Activated CD8-positive, alpha-beta T cell treated with anti-CD3 and anti-CD28 coated beads for 36 hours (primary cell): ENCODE data around the gene TMIGD3. TPM values are rescaled to one million over a fixed set of nuclear protein-coding genes. Genes with fewer than 3 reads are reported as not detected.

Source experiments
- ATAC-seq: fragments of 200-7000 bp; cut with Tn5 transposase; one replicate; pipeline ENCODE4 v1.10.0; 2021; ENCODE audit warnings: mild to moderate bottlenecking, moderate library complexity
- CTCF ChIA-PET: fragments of 350-600 bp; sonication (Branson Sonifier 250); formaldehyde crosslinking; loops from one replicate; lab custom pipeline; 2021; ENCODE audit warnings: antibody characterized with exemption; lab: Charles Lee
- POLR2A ChIA-PET: fragments of 350-600 bp; sonication (Branson Sonifier 250); formaldehyde crosslinking; loops from one replicate; lab custom pipeline; 2021; ENCODE audit warnings: antibody characterized with exemption; lab: Charles Lee
- DNase-seq: peaks from one replicate; pipeline ENCODE4 v3.0.0-alpha.2; 2020
- H3K27ac Mint-ChIP-seq: one replicate; pipeline ENCODE4 v1.8.0; 2021; ENCODE audit warnings: mild to moderate bottlenecking, mixed read lengths
- H3K27me3 Mint-ChIP-seq: one replicate; pipeline ENCODE4 v1.8.0; 2021; ENCODE audit warnings: mixed read lengths
- H3K36me3 Mint-ChIP-seq: one replicate; pipeline ENCODE4 v1.8.0; 2021; ENCODE audit warnings: low read depth, mixed read lengths
- H3K4me1 Mint-ChIP-seq: one replicate; pipeline ENCODE4 v1.8.0; 2021; ENCODE audit warnings: low read depth, mixed read lengths
- H3K4me3 Mint-ChIP-seq: one replicate; pipeline ENCODE4 v1.8.0; 2021; ENCODE audit warnings: mild to moderate bottlenecking, moderate library complexity, mixed read lengths
- H3K9me3 Mint-ChIP-seq: one replicate; pipeline ENCODE4 v1.8.0; 2021; ENCODE audit warnings: mixed read lengths
- intact Hi-C: fragments of 100-400 bp; cut with micrococcal nuclease; formaldehyde crosslinking; loops from one replicate; pipeline ENCODE4 v1.10.0; 2022
- total RNA-seq, 2 experiments: library from RNA; stranded (reverse); gene quantifications; one replicate each; pipeline ENCODE4 v1.2.3, GENCODE V29; 2021
- TF ChIP-seq, protein P1 (sequence below): fragments of 200-600 bp; IDR thresholded peaks from one replicate; pipeline ENCODE4 v1.8.0; 2022; ENCODE audit warnings: antibody characterized with exemption, mild to moderate bottlenecking

Gene TMIGD3
- total RNA-seq, 2 experiments from 2014 or later, result not detected

DNA sequence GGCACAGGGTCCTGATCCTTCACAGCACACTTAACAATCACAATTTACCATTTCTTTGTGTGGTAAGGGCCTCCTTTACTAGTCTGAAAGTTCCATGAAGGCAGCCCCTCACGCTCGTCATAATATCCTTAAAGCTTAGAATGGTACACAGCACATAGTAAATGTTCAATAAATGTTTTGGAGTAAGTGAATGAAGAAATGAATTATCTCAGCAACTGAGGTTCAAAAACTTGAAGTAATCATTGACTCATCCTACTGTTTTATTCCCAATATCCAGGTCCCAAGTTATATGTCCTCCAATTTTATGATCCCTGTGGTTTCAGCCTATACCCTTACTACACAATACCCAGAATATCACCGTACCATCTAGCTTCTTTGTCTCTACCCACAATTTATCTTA, 31.9 kb downstream of the TMIGD3 start:
- Mint-ChIP-seq H3K4me3 (no peak overlapping the region), H3K27ac (no peak overlapping the region), H3K36me3 (peaks cover 16% of the 10 kb centered on the region), H3K4me1 (peaks cover 31% of the 10 kb centered on the region), H3K9me3 (no peaks in the 10 kb centered on the region), H3K27me3 (no peaks in the 10 kb centered on the region)
- DNase-seq, result no peak
- ChIA-PET CTCF (interaction anchor here (1.2 to 3.3 kb wide), 7 partner anchors 29 to 297 kb away, joined by 3 to 20 read pairs (median 6); partner anchors contain the start of gene DDX20), POLR2A (interaction anchor here (0.6 to 1.1 kb wide), 6 partner anchors 14 to 245 kb away, joined by 3 read pairs; partner anchors contain the start of genes ATP5PB and WDR77)
- no peak for ATAC-seq
- intact Hi-C loops, result loop anchor here (5.0 kb wide), 1 partner anchor 36 kb away; no protein-coding TSS in a partner anchor
- TF ChIP-seq, protein P1, sequence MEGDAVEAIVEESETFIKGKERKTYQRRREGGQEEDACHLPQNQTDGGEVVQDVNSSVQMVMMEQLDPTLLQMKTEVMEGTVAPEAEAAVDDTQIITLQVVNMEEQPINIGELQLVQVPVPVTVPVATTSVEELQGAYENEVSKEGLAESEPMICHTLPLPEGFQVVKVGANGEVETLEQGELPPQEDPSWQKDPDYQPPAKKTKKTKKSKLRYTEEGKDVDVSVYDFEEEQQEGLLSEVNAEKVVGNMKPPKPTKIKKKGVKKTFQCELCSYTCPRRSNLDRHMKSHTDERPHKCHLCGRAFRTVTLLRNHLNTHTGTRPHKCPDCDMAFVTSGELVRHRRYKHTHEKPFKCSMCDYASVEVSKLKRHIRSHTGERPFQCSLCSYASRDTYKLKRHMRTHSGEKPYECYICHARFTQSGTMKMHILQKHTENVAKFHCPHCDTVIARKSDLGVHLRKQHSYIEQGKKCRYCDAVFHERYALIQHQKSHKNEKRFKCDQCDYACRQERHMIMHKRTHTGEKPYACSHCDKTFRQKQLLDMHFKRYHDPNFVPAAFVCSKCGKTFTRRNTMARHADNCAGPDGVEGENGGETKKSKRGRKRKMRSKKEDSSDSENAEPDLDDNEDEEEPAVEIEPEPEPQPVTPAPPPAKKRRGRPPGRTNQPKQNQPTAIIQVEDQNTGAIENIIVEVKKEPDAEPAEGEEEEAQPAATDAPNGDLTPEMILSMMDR, result no peak

GRCh38 chr1:111471012-111471411, 32.4 kb downstream of the TMIGD3 start:
- Mint-ChIP-seq H3K27ac (no peak overlapping the region), H3K36me3 (peaks cover 16% of the 10 kb centered on the region), H3K27me3 (no peaks in the 10 kb centered on the region), H3K4me3 (no peak overlapping the region), H3K9me3 (no peaks in the 10 kb centered on the region), H3K4me1 (peaks cover 26% of the 10 kb centered on the region)
- ChIA-PET POLR2A (interaction anchor here (0.8 to 1.1 kb wide), 2 partner anchors 37 to 245 kb away, joined by 3 read pairs; no protein-coding TSS in a partner anchor), CTCF (interaction anchor here (1.2 to 3.3 kb wide), 6 partner anchors 28 to 298 kb away, joined by 3 to 20 read pairs (median 6); partner anchors contain the start of gene DDX20)
- DNase-seq, result peak; percentile 87
- TF ChIP-seq, protein P1, result no peak
- intact Hi-C loops, result loop anchor here (5.0 kb wide), 1 partner anchor 36 kb away; no protein-coding TSS in a partner anchor
- peak; percentile 83 for ATAC-seq

DNA sequence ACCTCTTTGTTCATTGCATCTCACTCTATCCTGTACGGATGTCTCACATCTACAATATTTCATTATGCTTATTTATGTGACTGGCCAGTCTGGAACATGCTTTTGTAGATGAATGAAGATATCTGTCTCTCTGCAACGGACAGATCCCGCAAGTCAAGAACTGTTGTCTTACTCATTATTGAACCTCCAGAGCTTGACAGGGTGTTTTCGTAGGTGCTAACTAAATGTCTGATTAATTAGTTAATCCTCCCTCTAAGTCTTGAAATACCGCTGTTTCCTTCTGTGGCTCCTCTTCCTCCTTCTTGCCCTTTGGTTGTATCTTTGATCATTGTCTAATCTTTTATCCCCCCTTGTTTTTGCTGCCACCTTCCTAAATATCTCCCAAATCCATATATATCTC, 32.8 kb downstream of the TMIGD3 start:
- intact Hi-C loops, result loop anchor here (5.0 kb wide), 1 partner anchor 37 kb away; no protein-coding TSS in a partner anchor
- no peak overlapping the region for H3K4me3 Mint-ChIP-seq
- no peak overlapping the region for H3K27ac Mint-ChIP-seq
- no peaks in the 10 kb centered on the region for H3K27me3 Mint-ChIP-seq
- peak; percentile 17 for ATAC-seq
- peaks cover 22% of the 10 kb centered on the region for H3K4me1 Mint-ChIP-seq
- CTCF ChIA-PET, result interaction anchor here (1.2 to 3.3 kb wide), 5 partner anchors 28 to 298 kb away, joined by 3 to 20 read pairs (median 6); no protein-coding TSS in a partner anchor
- no peaks in the 10 kb centered on the region for H3K9me3 Mint-ChIP-seq
- POLR2A ChIA-PET, result interaction anchor here (1.1 kb wide), 1 partner anchor 244 kb away, joined by 3 read pairs; no protein-coding TSS in a partner anchor
- H3K36me3 Mint-ChIP-seq, result peaks cover 16% of the 10 kb centered on the region
- no peak for DNase-seq
- TF ChIP-seq, protein P1, result no peak

- CTCF ChIA-PET, result interaction anchor here (1.3 kb wide), 1 partner anchor 16 kb away, joined by 4 read pairs; no protein-coding TSS in a partner anchor
- H3K9me3 Mint-ChIP-seq, result no peaks in the 10 kb centered on the region
- no peaks in the 10 kb centered on the region for H3K27me3 Mint-ChIP-seq
- DNase-seq, result no peak
- TF ChIP-seq, protein P1, result no peak
- H3K4me1 Mint-ChIP-seq, result peaks cover 15% of the 10 kb centered on the region
- peaks cover 18% of the 10 kb centered on the region for H3K36me3 Mint-ChIP-seq
- H3K4me3 Mint-ChIP-seq, result no peak overlapping the region
- intact Hi-C loops, result no loop called here
- ATAC-seq, result no peak
- POLR2A ChIA-PET, result interaction anchor here (1.3 kb wide), 1 partner anchor 162 kb away, joined by 3 read pairs; no protein-coding TSS in a partner anchor
- H3K27ac Mint-ChIP-seq, result no peak overlapping the region
Observed at GRCh38 chr1:111469539-111469938, 33.9 kb downstream of the TMIGD3 start.

- intact Hi-C loops, result no loop called here
- Mint-ChIP-seq H3K27ac (no peak overlapping the region), H3K36me3 (peaks cover 24% of the 10 kb centered on the region), H3K4me1 (peaks cover 12% of the 10 kb centered on the region), H3K9me3 (no peaks in the 10 kb centered on the region), H3K27me3 (no peaks in the 10 kb centered on the region), H3K4me3 (no peak overlapping the region)
- DNase-seq, result no peak
- CTCF ChIA-PET, result interaction anchor here (0.7 to 1.5 kb wide), 7 partner anchors 8 to 300 kb away, joined by 3 to 8 read pairs (median 4); no protein-coding TSS in a partner anchor
- no peak for ATAC-seq
- POLR2A ChIA-PET, result interaction anchor here (0.7 to 1.3 kb wide), 3 partner anchors 11 to 162 kb away, joined by 3 read pairs; no protein-coding TSS in a partner anchor
- TF ChIP-seq, protein P1, result no peak
Observed at GRCh38 chr1:111468717-111469100, 34.7 kb downstream of the TMIGD3 start.
